WERI-Rb-1 (cell line): ENCODE results near the gene NDUFAB1.

Experiments used
- DNase-seq: peaks from one replicate; pipeline ENCODE4 v3.0.0-alpha.2; 2020
- H3K27ac ChIP-seq: fragments of 250-450 bp; sonication (Bioruptor Pico); 2 replicates; pipeline ENCODE4 v1.5.1; 2020; ENCODE audit warnings: mild to moderate bottlenecking, moderate library complexity
- H3K27me3 ChIP-seq: fragments of 250-450 bp; sonication (Bioruptor Pico); 2 replicates; pipeline ENCODE4 v1.5.1; 2021; ENCODE audit warnings: mild to moderate bottlenecking, low read depth, moderate library complexity; ENCODE audit not compliant: insufficient read depth, severe bottlenecking
- H3K36me3 ChIP-seq: fragments of 250-450 bp; sonication (Bioruptor Pico); 2 replicates; pipeline ENCODE4 v1.5.1; 2020; ENCODE audit warnings: mild to moderate bottlenecking, moderate library complexity
- H3K4me3 ChIP-seq: 2 replicates; pipeline ENCODE4 v1.5.1; 2011; ENCODE audit warnings: low read depth, mild to moderate bottlenecking, control low read depth, low read length
- H3K9me3 ChIP-seq: fragments of 250-450 bp; sonication (Bioruptor Pico); 2 replicates; pipeline ENCODE4 v1.5.1; 2021; ENCODE audit warnings: mild to moderate bottlenecking, moderate library complexity; ENCODE audit not compliant: severe bottlenecking
- TF ChIP-seq, protein P1 (sequence below): IDR thresholded peaks from 2 replicates; pipeline ENCODE4 v1.5.1; 2011; ENCODE audit warnings: low read depth, mild to moderate bottlenecking, control low read depth, inconsistent platforms, low read length

Gene NDUFAB1

GRCh38 chr16:23595951-23596720 lies at the start of gene NDUFAB1:
TSS of gene NDUFAB1 (minus strand) at chr16:23596316. CDS start at chr16:23596290, 26 bp downstream.
- TF ChIP-seq, protein P1, sequence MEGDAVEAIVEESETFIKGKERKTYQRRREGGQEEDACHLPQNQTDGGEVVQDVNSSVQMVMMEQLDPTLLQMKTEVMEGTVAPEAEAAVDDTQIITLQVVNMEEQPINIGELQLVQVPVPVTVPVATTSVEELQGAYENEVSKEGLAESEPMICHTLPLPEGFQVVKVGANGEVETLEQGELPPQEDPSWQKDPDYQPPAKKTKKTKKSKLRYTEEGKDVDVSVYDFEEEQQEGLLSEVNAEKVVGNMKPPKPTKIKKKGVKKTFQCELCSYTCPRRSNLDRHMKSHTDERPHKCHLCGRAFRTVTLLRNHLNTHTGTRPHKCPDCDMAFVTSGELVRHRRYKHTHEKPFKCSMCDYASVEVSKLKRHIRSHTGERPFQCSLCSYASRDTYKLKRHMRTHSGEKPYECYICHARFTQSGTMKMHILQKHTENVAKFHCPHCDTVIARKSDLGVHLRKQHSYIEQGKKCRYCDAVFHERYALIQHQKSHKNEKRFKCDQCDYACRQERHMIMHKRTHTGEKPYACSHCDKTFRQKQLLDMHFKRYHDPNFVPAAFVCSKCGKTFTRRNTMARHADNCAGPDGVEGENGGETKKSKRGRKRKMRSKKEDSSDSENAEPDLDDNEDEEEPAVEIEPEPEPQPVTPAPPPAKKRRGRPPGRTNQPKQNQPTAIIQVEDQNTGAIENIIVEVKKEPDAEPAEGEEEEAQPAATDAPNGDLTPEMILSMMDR: peak; percentile 95
- peak; percentile 88 for DNase-seq
- Histone ChIP-seq H3K4me3 (peak within 1 kb of the TSS; percentile 90), H3K27ac (peak within 1 kb of the TSS; percentile 83), H3K9me3 (no peaks in the 10 kb centered on the region), H3K27me3 (no peaks in the 10 kb centered on the region), H3K36me3 (peaks cover 38% of the 10 kb centered on the region)

GRCh38 chr16:23642246-23642774 lies 46.2 kb upstream of the NDUFAB1 start:
- peaks cover 47% of the 10 kb centered on the region for H3K36me3 ChIP-seq
- TF ChIP-seq, protein P1: no peak
- H3K27ac ChIP-seq: peak overlapping the region; percentile 93
- peak overlapping the region; percentile 100 for H3K4me3 ChIP-seq
- H3K27me3 ChIP-seq: no peaks in the 10 kb centered on the region
- no peaks in the 10 kb centered on the region for H3K9me3 ChIP-seq
- no peak for DNase-seq

- Histone ChIP-seq H3K9me3 (no peaks in the 10 kb centered on the region), H3K36me3 (peaks cover 50% of the 10 kb centered on the region), H3K27me3 (no peaks in the 10 kb centered on the region), H3K27ac (peak within 1 kb of the TSS; percentile 93), H3K4me3 (peak within 1 kb of the TSS; percentile 100)
- DNase-seq: peak; percentile 94
- TF ChIP-seq, protein P1: no peak
These were observed 45.0 kb upstream of the NDUFAB1 start, which contains the start of the genes DCTN5 and PALB2 for GRCh38 chr16:23640931-23641765. TSS of gene DCTN5 (plus strand) at chr16:23641466. CDS start at chr16:23641543, 77 bp downstream. TSS of gene PALB2 (minus strand) at chr16:23641310. CDS start at chr16:23641157, 153 bp downstream.

- no peaks in the 10 kb centered on the region for H3K27me3 ChIP-seq
- H3K4me3 ChIP-seq: peak overlapping the region; percentile 100
- no peaks in the 10 kb centered on the region for H3K9me3 ChIP-seq
- peaks cover 50% of the 10 kb centered on the region for H3K36me3 ChIP-seq
- DNase-seq: peak; percentile 56
- H3K27ac ChIP-seq: peak overlapping the region; percentile 93
- TF ChIP-seq, protein P1: no peak
These were observed 44.5 kb upstream of the NDUFAB1 start for GRCh38 chr16:23640615-23640930.

DNA sequence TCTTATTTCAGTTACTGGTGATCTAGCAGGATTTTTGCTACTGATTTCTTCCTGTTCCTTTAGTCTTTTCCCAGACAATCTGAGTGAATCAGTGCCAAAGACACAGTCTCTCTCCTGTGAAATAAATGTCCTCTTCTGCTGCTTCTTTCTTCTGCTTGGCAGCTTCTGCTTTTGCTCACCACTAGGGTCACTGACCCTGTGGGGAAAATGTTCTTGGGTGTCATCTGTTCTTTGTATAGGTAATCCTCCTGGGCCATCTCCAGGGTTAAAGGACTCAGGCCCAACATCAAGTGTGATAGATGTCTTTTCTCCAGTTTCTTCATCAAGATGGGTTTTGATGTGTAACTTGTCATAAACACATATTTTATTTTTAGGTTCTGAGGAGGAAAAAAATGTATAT lies 39.8 kb upstream of the NDUFAB1 start:
- TF ChIP-seq, protein P1: no peak
- H3K9me3 ChIP-seq: no peaks in the 10 kb centered on the region
- no peak overlapping the region for H3K4me3 ChIP-seq
- no peak for DNase-seq
- H3K27me3 ChIP-seq: no peaks in the 10 kb centered on the region
- H3K27ac ChIP-seq: no peak overlapping the region
- peaks cover 56% of the 10 kb centered on the region for H3K36me3 ChIP-seq
